Amniotic stem cell (primary cell): ENCODE measurements around the gene OR2V2.
A peak's percentile ranks its signal among the peaks of the same experiment; 100 is the strongest.
"Not testable (repeated sequence)": the region's sequence is repeated elsewhere in the genome, so short reads cannot be mapped to it uniquely, and the experiment has no call there.

ENCODE experiments used
- DNase-seq: peaks from one replicate; lab custom pipeline; 2025; lab: John Stamatoyannopoulos, UW

OR2V2 gene

GRCh38 chr5:181169459-181170236 is 22.3 kb downstream of the OR2V2 start:
- peak; percentile 35 for DNase-seq

DNA sequence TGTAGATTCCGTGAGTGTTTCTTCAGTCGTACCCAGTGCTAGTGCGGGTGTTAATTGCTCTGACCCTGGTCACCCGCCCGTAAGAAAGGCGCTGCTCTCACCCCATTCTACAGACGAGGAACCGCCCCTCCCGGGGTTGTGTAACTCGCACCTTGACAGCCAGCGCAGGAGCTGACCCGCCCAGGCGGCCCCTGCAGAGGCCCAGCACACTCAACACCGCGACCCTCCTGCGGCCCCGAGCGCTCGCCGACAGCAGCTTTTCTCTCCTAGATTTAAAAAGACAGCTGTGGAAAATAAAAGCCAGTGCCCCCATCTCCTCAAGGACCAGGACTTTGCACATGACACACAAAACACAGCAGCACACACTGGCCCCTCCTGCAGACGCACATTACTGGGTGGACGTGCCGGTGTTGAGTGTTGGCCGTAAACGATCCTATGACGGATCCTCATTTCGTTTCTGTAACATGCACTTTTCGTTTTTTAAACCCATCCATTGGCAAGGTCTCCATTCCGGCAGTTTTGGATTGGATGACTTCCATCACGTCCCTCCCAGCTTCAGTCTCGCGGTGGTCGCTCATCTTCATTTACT is 22.9 kb downstream of the OR2V2 start:
- no peak for DNase-seq

GRCh38 chr5:181170996-181171395 is 23.6 kb downstream of the OR2V2 start:
- DNase-seq: no peak

- DNase-seq: no peak
Measured at GRCh38 chr5:181171782-181172181, 24.4 kb downstream of the OR2V2 start.

- no peak for DNase-seq
Measured at GRCh38 chr5:181173027-181173419, 25.6 kb downstream of the OR2V2 start.

- no peak for DNase-seq
Measured at GRCh38 chr5:181173420-181174342, 26.3 kb downstream of the OR2V2 start.

DNA sequence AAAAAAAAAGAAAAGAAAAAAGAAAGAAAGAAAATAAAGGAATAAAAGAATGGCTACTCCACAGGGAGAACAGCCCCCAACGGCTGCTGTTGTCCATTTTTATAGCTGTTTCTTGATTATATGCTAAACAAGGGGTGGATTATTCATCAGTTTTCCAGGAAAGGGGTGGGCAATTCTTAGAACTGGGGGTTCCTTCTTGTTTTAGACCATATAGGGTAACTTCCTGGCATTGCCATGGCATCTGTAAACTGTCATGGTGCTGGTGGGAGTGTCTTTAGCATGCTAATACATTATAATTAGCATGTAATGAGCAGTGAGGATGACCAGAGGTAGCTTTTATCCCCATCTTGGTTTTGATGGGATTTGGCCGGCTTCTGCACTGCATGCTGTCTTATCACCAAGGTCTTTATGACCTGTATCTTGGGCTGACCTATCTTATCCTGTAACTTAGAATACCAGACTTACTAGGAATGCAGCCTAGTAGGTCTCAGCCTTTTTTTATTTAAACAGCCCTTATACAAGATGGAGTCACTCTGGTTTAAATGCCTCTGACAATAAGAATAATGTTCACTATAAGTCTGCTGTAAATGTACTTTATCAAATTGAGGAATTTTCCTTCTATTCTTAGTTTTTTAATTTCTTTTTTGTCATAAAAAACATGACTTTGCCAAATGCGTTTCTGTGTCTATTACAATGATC is 29.0 kb downstream of the OR2V2 start:
- no peak for DNase-seq

- DNase-seq: not testable (repeated sequence)
Measured at GRCh38 chr5:181177559-181177958, 30.2 kb downstream of the OR2V2 start.

DNA sequence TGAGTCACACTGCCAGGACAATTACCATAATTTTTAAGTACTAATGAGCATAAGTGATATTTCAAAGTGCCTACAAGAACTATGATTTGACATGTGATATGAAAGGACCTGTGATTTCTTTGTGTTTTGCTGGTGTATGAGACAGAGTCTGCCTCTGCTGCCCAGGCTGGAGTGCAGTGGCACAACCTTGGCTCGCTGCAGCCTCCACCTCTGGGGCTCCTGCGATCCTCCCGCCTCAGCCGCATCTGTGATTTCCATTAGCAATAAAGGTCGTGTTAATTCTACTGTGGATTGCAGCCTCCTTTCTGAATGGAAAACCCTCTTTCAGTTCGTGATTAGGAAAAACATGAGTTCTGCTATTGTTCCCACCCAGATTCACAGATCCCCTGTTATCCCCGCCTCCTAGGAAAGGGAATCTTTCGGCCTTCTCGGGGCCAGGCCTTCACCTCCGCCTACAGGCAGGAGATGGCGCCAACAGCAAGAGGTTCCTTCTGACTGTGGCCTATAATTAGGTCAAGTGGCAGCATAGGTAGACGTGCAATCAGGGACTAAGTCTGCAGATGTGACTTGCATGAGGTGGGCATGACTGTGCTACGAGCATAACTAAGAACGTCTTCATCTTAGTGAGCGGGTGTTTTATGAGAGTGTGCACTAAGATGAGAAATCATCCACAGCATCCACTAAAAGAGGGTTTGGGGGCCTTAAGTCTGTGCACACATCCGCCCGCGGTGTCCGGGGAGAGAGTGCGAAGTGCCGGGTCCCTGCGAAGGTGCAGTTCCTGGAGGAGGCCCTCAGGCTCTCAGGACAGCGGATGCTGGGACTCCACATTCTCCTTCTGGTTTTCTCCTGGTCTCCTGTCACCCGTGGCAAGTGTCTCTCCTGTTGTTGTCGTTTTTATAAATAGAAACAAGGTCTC is 34.5 kb downstream of the OR2V2 start:
- DNase-seq: no peak

DNA sequence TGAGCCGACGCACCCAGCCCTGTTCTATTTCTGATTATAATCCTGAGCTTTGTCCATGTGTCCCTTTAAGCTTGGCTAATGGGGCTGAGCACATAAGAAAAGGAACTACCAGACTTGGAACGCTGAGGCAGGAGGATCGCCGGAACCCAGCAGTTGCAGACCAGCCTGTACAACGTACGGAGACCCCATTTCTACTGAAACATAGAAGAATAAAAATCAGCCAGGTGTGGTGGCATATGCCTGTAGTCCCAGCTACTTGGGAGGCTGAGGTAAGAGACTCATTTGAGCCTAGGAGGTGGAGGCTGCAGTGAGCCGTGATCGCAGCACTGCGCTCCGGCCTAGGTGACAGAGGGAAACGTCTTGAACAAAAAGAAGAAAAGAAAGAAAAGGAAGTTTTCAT is 35.3 kb downstream of the OR2V2 start:
- no peak for DNase-seq

- DNase-seq: no peak
Measured at GRCh38 chr5:181184845-181185216, 37.4 kb downstream of the OR2V2 start.

- DNase-seq: no peak
Measured at GRCh38 chr5:181185560-181185959, 38.2 kb downstream of the OR2V2 start.

- no peak for DNase-seq
Measured at GRCh38 chr5:181186022-181186421, 38.6 kb downstream of the OR2V2 start.

- no peak for DNase-seq
Measured at GRCh38 chr5:181186986-181187499, 39.7 kb downstream of the OR2V2 start.

GRCh38 chr5:181187500-181188213 is 40.3 kb downstream of the OR2V2 start:
- no peak for DNase-seq

DNA sequence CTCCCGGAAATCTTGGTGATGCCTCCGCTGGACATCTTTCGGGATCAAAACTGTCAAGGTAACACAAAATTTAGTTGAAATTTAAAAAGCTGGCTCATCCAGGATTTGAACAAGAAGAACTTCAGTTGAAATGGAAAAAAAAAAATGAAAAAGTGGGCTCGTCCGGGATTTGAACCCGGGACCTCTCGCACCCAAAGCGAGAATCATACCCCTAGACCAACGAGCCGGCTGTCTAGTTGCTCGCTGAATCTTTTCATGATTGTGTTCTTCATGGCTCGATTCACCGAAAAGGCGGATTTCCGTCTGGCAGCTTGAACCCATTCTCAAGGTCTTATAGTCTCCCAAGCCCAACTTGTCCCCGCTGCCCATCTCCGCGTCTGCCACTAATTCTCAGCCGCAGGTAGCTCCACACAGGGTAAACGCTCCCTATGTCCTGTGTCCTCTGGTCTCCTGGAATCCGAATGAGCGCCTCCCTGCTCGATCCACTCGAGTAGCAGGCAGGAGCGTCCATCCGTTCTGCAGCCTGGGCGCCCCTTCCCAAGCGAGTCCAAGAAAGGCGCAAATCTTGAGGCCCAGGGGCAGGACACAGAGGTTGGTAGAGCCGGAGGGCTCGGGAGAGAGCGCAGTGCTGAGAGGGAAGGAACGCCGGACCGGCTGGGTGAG is 41.4 kb downstream of the OR2V2 start:
- no peak for DNase-seq

- no peak for DNase-seq
Measured at GRCh38 chr5:181189363-181189961, 42.1 kb downstream of the OR2V2 start.

- no peak for DNase-seq
Measured at GRCh38 chr5:181189962-181190710, 42.8 kb downstream of the OR2V2 start.
